ENCODE data around the gene HIF1A. TPM values are rescaled to one million over a fixed set of nuclear protein-coding genes. Genes with fewer than 3 reads are reported as not detected.
A peak's percentile ranks its signal among the peaks of the same experiment; 100 is the strongest.

The HIF1A gene
- total RNA-seq, 4 donors from 2014 or later = 48.8 to 88.8 (median 57.4) TPM

DNA sequence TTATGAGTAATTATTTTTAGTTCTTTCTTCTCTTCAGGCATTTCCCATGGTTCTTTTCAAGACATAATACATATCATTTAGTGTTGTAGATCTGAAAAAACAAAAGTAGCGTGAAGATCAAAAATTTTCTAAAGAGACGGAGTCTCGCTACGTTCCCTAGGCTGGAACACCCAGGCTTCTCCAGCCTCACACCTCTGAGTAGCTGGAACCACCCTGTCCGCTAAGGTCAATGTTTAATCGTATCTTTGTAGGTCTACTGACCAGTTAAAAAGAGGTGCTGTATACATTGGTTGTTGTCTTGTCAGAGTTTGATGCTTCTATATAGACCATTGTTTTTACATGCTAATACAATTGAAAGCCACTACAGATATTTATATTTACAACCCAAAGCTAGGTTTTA, 1.3 kb upstream of the HIF1A start:
- no peak overlapping the region for H3K4me3 ChIP-seq (ENCODE audit: low read depth, poor library complexity, severe bottlenecking)
- WGBS, 2 donors = 94 to 95% methylated on average over 6 of the region's 6 CpGs
- intact Hi-C loops (cut with DNase I; ENCODE audit: low total_unique reads) = loop anchor here (10.0 kb wide), 1 partner anchor 199 kb away; no protein-coding TSS in a partner anchor

GRCh38 chr14:61695695-61696527, 598 bp downstream of the HIF1A start:
- intact Hi-C loops (cut with DNase I; ENCODE audit: low total_unique reads) = loop anchor here (10.0 kb wide), 1 partner anchor 201 kb away; no protein-coding TSS in a partner anchor
- no peak for TF ChIP-seq CTCF (IDR thresholded peaks at IDR 0.05)
- no peak for TF ChIP-seq POLR2A (IDR thresholded peaks at IDR 0.05)
- WGBS, 2 donors = 0 to 1% methylated on average over 50 to 62 of the region's 70 CpGs

More for the DNA sequence above, 1.3 kb upstream of the HIF1A start:
- DNase-seq (ENCODE audit: low spot score in 2 of 2) = no peak
- TF ChIP-seq POLR2A (IDR thresholded peaks at IDR 0.05) (no peak), CTCF (IDR thresholded peaks at IDR 0.05) (no peak)

GRCh38 chr14:61696753-61697318, 1.5 kb downstream of the HIF1A start:
- TF ChIP-seq POLR2A (IDR thresholded peaks at IDR 0.05) (no peak), CTCF (IDR thresholded peaks at IDR 0.05) (no peak)
- 16 to 21% methylated on average over 5 of the region's 5 CpGs for WGBS, 2 donors
- intact Hi-C loops (cut with DNase I; ENCODE audit: low total_unique reads) = loop anchor here (10.0 kb wide), 1 partner anchor 202 kb away; no protein-coding TSS in a partner anchor

More at GRCh38 chr14:61695695-61696527, 598 bp downstream of the HIF1A start:
- peak overlapping the region; percentile 93 for H3K4me3 ChIP-seq (ENCODE audit: low read depth, poor library complexity, severe bottlenecking)
- peak; percentile 47 to 93 for DNase-seq (ENCODE audit: low spot score in 2 of 2)

GRCh38 chr14:61698206-61698980, 3.1 kb downstream of the HIF1A start:
- no peak overlapping the region for H3K4me3 ChIP-seq (ENCODE audit: low read depth, poor library complexity, severe bottlenecking)
- intact Hi-C loops (cut with DNase I; ENCODE audit: low total_unique reads) = loop anchor here (10.0 kb wide), 1 partner anchor 204 kb away; no protein-coding TSS in a partner anchor
- DNase-seq (ENCODE audit: low spot score in 2 of 2) = no peak
- 55 to 61% methylated on average over 2 of the region's 2 CpGs for WGBS, 2 donors
- no peak for TF ChIP-seq CTCF (IDR thresholded peaks at IDR 0.05)
- no peak for TF ChIP-seq POLR2A (IDR thresholded peaks at IDR 0.05)

More at GRCh38 chr14:61696753-61697318, 1.5 kb downstream of the HIF1A start:
- no peak overlapping the region for H3K4me3 ChIP-seq (ENCODE audit: low read depth, poor library complexity, severe bottlenecking)
- DNase-seq (ENCODE audit: low spot score in 2 of 2) = no peak

- intact Hi-C loops (cut with DNase I; ENCODE audit: low total_unique reads) = loop anchor here (10.0 kb wide), 1 partner anchor 204 kb away; no protein-coding TSS in a partner anchor
- 68 to 73% methylated on average over 6 of the region's 6 CpGs for WGBS, 2 donors
These were observed 3.7 kb downstream of the HIF1A start for GRCh38 chr14:61699027-61699426.

More at GRCh38 chr14:61699027-61699426, 3.7 kb downstream of the HIF1A start:
- H3K4me3 ChIP-seq (ENCODE audit: low read depth, poor library complexity, severe bottlenecking) = no peak overlapping the region
- no peak for DNase-seq (ENCODE audit: low spot score in 2 of 2)
- TF ChIP-seq CTCF (IDR thresholded peaks at IDR 0.05) (no peak), POLR2A (IDR thresholded peaks at IDR 0.05) (no peak)

Measured in lower leg skin (tissue), 4 donors.